Measurements from ENCODE around the gene PLD5.
"Not testable (repeated sequence)": the region's sequence is repeated elsewhere in the genome, so short reads cannot be mapped to it uniquely, and the experiment has no call there.

PLD5 gene

DNA sequence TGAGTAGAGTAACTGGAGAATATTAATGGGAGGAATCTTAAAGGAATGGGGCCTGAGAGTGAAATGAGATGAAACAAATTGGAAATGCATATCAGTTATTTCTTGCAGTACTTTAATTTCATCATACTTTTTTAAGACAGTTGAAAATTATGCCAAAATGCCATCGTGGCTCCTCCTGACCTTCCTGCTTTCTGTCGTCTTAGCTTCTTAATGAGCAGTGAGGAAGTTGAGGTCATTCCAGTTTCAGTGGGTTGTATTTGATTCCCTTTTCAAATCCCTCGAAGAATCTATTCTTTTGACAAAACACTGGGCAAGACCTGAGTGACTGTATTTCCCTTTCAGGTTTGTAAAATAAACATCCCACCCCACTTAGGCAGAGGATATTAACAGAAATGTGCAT is 390.7 kb downstream of the PLD5 start:
- DNase-seq: no peak

DNA sequence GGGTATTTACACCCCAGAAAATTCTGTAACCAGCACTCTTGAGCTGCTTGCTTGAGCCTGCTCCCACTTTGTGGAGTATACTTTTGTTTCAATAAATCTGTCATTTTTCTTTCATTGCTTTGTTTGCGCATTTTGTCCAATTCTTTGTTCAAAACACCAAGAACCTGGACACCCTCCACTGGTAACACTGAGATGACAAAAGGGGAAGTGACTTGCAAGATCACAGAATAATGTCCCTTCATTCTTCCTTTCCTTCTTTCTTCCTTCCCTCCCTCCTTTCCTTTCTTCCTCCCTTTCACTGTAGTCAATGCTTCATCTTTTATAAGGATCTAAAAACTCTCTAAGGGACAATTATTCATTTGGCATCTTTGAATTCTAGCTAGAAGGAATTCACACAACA is 391.1 kb downstream of the PLD5 start:
- no peak for DNase-seq

DNA sequence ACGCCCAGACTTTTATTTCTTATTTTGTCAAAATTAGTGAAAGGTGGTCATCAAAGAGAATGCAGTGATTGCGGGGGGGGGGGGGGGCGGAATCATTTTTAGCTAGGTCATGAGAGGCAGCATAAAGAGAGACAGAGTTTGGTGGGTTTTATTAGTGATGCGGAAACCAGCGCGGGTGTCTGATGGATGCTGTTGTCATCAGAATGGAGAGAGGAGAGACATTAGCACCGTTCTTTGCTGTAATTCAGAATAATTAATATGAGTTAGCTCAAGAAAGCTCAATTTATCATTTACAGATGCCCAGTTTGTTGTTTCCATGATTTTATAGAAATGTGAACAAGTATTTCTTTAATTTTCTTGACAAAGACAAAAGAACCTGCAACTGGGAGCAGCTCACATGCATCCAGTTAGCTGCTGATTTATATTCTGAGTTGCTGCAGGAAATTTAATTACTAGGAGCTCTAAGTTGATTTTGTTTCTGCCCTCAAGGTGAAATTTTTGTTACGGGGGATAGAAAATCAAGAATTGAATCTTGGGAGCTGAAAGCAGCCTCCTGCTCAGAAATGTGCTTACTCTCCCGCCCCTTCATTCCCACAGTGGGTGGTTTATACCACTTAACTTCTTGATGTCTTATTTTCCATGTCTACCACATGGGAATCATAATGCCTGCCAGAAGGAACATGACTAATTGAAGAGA is 392.2 kb downstream of the PLD5 start:
- DNase-seq: no peak

DNA sequence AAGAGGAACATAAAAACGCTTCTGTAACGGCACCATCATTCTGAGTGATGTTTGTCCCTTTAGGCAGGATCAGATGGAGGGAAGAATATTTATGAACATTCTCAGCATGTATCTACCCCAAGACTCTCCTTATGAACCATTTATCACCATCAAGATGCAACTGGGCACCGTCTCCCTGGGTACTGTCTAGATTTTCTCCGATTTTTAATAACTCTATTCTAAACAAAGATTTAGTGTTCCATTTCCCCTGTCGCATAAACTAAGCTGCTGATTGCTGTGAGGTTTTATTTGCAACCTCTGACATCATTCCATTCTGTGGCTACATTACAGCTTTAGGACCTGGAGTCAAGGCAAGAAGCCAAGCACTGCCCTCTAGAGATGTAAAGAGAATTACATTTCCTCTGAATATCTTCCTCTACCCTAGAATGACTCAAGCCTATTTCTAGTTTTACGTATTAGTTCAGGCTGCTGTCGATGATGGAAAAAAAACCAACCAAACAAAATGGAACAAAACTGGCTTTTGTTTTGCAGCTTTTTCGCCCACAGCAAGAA is 395.5 kb downstream of the PLD5 start:
- no peak for DNase-seq

DNA sequence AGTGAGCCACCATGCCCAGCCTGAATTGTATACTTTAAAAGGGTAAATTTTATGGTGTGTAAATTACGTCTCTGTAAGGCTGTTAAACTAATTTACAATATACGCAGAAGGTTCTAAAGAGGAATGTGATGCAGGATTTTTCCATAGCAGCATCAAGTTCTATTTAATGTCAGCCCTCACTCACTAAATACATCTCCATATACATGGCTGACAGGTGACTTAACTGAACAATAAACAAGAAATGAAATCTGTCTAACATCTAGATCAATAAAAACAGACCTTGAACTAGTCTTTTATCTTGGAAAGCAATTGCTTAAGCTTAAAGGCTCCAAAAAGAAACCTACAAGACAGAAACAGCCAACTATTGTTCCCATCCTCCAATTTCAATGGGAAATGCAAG is 404.1 kb downstream of the PLD5 start:
- DNase-seq: no peak

DNA sequence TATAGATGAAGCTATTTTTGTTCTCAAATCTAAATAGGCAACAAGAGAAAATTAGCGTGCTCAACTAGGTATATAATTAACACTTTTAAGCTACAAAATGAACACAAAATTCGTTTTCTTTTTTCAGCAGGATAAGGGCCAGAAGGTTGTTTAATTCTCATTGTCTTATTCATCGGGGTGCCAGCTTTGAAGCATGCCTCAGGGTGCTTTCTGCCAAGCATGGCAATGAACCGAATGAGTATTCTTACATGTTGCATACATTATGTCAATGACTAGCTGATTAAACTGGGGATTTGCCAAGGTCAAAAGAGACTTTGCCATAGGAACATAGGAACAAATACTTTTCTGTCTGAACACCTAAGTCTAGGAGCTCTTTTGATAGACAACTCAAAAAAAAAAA is 423.6 kb downstream of the PLD5 start:
- DNase-seq: no peak

DNA sequence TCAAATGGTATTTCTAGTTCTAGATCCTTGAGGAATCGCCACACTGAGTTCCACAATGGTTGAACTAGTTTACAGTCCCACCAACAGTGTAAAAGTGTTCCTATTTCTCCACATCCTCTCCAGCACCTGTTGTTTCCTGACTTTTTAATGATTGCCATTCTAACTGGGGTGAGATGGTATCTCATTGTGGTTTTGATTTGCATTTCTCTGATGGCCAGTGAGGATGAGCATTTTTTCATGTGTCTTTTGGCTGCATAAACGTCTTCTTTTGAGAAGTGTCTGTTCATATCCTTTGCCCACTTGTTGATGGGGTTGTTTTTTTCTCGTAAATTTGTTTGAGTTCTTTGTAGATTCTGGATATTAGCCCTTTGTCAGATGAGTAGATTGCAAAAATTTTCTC is 427.2 kb downstream of the PLD5 start:
- not testable (repeated sequence) for DNase-seq

DNA sequence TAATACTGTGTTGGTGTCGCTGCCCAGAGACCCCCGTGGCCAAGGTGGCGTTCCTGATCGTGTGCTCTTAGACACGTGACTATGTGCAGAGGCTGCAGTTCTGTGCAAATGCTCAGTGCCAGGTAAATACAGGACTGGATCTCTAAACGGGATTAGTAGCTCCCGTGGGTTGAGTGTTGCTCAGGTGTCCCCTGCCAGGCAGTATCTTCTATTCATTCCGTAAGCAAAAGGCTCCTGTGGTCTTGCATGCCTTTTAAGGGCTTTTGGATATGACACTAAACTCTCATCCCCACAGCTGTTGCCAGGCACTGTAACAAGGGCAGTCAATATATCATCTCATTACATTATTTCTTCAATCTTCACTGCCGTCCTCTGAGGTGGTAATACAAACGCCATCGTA is 431.4 kb downstream of the PLD5 start:
- no peak for DNase-seq

DNA sequence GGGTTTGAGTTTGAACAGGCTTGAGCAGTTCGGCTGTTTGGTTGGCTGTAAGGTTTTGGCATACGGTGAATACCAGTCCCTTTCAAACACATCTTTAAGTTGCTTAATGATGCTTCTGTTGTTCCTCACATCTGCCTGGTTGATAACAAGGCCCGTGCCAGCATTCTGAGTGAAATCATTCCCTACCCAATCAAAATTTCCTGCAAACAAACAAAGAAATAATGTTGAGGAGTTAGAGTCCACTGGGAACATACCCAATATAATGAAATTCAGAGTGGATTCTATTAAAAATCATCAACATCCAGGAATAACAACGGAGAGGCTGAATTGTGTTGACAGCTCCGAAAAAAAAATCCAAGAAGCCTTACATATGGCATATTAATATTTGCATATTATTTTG is 434.6 kb downstream of the PLD5 start:
- DNase-seq: no peak

DNA sequence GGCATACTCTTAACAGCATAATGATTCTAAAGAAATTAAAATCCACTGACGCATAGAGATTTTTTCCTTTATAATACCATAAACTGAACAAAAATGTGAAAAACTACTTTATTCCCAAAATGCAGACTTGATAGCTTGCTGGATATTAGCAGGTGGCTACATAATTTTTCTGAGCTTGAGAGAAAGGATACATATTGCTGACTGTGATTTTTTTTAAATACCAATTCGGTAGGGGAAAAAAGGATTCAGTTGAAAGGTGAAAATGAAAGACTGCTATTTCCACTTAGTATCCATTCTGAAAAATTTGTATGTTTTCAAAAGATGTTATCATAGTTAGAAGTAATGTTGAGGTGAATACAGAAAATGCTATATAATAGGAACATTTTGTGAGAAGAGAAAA is 435.6 kb downstream of the PLD5 start:
- DNase-seq: no peak

DNA sequence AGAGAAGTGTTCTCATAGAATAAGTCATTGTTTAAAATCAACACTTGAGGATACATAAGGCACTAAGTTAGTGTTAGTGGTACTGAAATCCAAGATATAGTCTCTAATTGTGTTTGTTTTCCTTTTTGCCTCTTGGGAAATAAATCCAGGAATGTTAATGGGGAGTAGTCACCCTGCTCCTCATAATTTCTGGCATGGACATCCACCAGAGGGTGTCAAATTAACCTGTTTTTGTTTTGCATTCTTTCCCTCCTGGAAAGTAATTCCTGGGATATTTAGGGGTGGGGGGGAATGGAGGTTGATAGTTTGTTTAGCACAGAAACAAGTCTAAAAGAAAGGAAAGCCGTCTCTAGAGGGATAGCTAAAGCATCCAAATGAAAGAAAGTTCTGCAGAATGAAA is 437.8 kb downstream of the PLD5 start:
- no peak for DNase-seq

DNA sequence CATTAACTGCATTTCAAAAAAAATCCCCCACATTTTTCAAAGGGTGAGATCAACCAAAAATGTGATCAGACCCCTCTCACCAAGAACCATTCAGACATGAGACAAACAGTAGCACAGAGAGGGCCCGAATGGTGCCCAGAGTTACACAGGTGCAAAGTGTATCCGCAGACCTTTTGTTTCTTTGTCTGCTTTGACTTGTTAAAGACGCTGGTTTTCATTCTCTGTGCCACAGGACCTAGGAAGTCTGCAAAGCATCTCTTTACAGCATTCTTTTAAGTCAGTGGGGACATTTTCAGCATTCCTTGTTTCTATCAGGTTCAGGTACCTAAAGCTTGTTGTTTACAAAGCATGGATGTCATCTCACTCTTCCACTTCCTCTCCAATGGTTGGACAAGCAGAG is 438.4 kb downstream of the PLD5 start:
- DNase-seq: no peak

DNA sequence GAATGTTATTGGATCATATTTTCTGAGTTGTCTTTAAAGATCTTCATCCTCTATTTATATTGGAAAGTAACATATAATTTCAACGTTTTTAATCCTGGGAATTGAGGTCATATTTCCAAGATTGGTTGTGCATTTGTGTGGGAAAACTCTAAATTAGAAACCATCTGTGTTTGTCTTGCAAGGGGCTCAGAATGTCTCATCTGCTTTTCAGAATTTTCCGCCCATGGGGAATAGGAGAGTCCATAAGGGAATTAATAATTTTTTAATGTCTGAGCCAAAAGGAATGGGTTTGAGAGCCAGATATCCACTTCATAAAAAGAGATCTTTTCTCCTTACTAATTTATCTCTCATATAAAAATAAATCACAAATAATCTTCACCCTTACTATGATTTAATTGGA is 440.8 kb downstream of the PLD5 start:
- DNase-seq: no peak

DNA sequence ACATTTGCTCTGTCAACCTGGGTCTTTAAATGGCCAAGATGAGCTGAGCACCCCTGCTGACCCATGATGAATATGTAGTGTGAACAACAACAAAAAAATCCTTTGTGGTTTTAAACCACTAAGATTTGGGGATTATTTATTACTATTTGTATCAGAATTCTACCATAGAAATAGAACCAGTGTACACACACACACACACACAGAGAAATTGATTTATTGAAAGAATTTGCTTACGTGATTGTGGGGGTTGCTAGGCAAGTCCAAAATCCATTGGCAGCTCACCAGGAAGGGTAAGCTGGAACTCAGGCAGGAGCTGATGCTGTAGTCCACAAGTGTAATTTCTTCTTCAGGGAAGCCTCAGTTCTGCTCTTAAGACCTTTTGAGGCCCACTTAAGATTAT is 443.1 kb downstream of the PLD5 start:
- DNase-seq: no peak

DNA sequence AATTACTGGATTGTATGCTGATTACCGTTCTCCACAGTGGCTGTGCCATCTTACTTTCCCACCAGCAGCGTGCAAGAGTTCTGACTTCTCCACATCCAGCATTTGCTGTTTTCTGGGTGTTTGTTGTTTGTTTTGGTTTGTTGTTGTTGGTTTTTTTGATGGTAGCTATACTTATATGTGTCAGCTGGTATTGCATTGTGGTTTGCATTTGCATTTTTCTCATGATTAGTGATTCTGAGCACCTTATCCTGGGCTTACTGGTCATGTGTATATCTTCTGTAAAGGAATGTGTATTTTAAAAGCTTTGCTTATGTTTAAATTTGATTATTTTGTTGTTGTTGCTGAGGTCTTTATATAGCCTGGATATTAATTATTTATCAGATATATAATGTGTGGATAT is 458.7 kb downstream of the PLD5 start:
- DNase-seq: no peak

DNA sequence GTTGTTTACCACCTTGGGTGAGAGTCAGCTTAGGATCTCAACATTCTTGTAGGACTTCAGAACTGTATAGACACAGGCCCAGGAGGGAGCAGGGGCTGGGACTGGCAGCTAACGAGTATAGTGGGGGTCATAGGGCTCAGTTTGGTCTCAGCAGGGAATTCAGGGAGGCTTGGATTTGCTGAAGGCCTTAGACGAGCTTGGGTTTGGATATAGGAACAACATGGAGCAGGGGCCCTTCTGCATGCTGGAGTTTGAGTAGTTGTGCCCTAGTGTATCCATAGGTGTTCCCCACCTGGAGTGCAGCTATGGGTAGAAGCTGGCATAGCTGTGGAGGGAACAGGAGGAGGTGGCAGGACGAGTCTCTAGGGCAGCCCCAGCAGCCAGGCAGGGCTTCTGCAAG is 462.2 kb downstream of the PLD5 start:
- DNase-seq: no peak

DNA sequence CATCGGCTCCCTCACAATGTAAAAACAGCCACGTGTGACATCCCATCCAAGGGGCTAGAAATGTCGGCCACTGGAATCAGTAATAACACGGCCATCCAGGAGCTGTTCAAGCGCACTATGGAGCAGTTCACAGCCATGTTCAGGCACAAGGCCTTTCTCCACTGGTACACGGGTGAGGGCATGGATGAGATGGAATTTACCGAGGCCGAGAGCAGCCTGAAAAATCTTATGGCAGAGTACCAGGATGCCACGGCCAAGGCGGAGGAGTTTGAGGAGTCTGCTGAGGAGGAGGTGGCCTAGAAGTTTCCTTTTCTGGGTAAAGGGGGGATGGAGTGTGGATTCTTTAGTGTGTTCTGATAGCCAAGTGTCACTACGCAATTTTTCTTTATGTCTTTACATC is 464.5 kb downstream of the PLD5 start:
- DNase-seq: no peak

DNA sequence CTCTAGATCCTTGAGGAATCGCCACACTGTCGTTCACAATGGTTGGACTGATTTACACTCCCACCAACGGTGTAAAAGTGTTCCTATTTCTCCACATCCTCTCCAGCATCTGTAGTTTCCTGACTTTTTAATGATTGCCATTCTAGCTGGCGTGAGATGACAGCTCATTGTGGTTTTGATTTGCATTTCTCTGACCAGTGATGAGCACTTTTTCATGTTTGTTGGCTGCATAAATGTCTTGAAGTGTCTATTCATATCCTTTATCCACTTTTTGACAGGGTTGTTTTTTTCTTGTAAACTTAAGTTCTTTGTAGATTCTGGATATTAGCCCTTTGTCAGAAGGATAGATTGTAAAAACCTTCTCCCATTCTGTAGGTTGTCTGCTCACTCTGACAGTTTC is 465.9 kb downstream of the PLD5 start:
- not testable (repeated sequence) for DNase-seq

DNA sequence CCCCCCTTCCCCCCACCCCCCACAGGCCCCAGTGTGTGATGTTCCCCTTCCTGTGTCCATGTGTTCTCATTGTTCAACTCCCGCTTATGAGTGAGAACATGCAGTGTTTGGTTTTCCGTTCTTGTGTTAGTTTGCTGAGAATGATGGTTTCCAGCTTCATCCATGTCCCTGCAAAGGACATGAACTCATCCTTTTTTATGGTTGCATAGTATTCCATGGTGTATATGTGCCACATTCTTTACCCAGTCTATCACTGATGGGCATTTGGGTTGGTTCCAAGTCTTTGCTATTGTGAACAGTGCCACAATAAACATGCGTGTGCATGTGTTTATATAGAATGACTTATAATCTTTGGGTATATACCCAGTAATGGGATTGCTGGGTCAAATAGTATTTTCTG is 466.3 kb downstream of the PLD5 start:
- not testable (repeated sequence) for DNase-seq

DNA sequence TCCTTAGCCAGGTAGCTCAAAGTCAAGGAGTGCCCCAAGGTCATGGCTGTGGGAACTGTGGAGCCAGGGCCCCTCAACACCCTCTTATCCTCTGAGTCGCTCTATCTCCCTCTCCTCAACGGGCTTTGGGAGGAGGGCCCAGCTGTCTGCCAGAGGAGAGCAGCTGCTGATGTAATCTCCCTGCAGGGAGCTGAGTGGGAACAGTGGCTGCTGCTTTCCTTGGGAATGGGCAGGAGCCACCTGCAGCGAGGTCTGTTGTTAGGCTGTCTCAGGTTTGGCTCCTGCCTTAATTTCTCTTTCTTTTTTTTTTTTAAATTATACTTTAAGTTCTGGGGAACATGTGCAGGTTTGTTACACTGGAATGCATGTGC is 466.8 kb downstream of the PLD5 start:
- no peak for DNase-seq

DNA sequence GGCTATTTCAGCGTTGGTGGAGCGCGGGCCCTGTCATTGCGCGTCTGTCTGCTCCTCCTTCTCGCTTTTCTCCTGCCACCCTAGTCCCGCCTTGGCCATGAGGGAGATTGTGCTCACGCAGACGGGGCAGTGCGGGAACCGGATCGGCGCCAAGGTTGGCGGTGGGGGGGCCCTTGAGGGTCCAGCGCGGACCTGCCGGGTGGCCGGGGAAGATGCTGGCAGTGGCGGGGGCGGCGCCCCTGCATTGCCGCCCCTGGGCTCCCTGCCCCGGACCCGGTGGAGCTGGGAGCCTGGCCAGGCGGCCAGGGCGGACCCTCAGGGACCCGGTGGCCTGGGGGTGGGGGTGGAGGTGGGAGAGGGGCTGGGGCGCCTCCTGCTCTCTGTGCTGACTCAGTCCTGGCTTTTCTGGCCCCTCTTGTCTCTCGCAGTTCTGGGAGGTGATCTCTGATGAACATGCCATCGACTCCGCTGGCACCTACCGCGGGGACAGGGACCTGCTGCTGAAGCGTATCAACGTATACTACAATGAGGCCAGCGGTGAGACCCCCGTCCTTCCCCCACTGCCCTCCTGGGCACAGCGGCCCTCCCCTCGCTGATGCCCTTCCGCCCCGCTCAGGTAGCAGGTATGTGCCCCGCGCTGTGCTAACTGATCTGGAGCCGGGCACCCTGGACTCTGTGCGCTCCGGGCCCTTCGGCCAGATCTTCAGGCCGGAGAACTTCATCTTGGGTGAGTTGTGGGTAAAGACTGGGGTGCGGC is 467.3 kb downstream of the PLD5 start:
- no peak for DNase-seq

DNA sequence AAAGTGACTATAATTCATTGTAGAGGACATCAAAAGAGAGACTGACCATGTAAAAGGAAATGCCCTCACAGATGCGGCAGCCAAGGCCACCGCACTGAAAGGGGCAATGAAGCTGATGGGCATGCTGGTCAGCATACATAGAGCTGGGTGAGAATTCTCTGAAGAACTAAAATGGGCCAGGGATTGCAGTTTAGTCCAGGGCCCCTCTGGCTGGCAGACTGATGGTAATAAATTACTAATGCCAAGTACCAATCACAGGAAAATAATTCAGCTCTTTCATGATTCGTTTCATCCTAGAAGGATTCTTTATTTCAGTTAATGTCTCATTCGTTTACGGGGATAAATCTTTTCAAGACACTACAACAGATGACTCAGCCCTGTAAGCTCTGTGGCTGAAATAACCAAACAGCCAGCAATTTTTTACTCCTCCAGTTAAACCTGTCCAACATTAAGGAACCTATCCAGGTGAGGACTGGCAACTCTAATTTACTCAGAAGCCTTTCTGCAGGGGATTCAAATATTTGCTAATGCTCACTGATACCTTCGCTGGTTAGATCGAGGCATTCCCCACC is 468.7 kb downstream of the PLD5 start:
- no peak for DNase-seq

DNA sequence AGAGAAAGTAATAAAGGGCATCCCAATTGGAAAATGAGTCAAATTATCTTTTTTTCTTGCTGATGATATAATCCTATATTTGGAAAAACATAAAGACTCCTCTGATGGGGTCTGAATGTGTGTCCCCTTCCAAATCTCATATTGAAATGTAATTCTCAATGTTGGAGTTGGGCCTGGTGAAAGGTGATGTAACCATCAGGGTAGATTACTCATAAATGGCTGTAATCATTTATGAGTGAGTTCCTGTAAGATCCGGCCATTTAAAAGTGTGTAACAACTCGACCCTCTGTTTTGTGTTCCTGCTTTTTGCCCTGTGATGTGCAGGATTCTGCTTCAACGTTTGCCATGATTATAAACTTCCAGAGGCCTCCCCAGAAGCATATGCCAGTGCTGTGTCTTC is 481.3 kb downstream of the PLD5 start:
- DNase-seq: no peak

DNA sequence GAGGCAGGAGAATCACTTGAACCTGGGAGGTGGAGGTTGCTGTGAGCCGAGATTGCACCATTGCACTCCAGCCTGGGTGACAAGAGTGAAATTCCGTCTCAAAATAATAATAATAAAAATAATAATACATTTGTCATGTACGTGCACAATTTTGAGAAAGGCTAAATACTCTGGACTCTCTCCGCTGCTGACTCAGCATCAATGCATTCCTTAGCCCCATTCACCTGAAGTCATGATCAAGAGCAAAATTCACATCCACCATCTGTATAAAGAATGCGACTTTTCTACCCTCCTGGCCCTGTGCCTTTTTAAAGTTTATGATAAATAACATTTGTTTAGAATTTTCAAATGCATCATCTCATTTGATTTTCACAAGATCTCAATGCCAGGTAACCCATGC is 490.1 kb downstream of the PLD5 start:
- no peak for DNase-seq
